ENCODE measurements around the gene SAFB. TPM values are rescaled to one million over a fixed set of nuclear protein-coding genes. Genes with fewer than 3 reads are reported as not detected.
A peak's percentile ranks its signal among the peaks of the same experiment; 100 is the strongest.

Gene SAFB
- total and polyA plus RNA-seq, 2 of the 13 experiments (the other 11 are each of a cell fraction or from before 2014, with no cell fraction given) = 21.0 to 28.4 TPM

GRCh38 chr19:5680437-5681368 is 57.8 kb downstream of the SAFB start, which contains the start of the genes HSD11B1L and MICOS13 (continued):
- no peak for TF ChIP-seq NONO (IDR thresholded peaks at IDR 0.05)
- TF ChIP-seq NONO (CRISPR knock-in tag; conservative IDR thresholded peaks at IDR 0.05) = peak; percentile 61; the same call in 1 of the 2 replicates
- TF ChIP-seq ZNF446 (CRISPR knock-in tag; IDR thresholded peaks at IDR 0.05) = no peak
- TF ChIP-seq REXO4 (CRISPR knock-in tag; IDR thresholded peaks at IDR 0.05; ENCODE audit: borderline replicate concordance) = no peak
- no peak for TF ChIP-seq ZMYM2 (CRISPR knock-in tag; IDR thresholded peaks at IDR 0.05)
- TF ChIP-seq DMAP1 (CRISPR knock-in tag; IDR thresholded peaks at IDR 0.05) = peak; percentile 72
- TF ChIP-seq, protein P1, sequence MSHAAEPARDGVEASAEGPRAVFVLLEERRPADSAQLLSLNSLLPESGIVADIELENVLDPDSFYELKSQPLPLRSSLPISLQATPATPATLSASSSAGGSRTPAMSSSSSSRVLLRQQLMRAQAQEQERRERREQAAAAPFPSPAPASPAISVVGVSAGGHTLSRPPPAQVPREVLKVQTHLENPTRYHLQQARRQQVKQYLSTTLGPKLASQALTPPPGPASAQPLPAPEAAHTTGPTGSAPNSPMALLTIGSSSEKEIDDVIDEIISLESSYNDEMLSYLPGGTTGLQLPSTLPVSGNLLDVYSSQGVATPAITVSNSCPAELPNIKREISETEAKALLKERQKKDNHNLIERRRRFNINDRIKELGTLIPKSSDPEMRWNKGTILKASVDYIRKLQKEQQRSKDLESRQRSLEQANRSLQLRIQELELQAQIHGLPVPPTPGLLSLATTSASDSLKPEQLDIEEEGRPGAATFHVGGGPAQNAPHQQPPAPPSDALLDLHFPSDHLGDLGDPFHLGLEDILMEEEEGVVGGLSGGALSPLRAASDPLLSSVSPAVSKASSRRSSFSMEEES (CRISPR knock-in tag; IDR thresholded peaks at IDR 0.05) = peak; percentile 56
- TF ChIP-seq, protein P2, sequence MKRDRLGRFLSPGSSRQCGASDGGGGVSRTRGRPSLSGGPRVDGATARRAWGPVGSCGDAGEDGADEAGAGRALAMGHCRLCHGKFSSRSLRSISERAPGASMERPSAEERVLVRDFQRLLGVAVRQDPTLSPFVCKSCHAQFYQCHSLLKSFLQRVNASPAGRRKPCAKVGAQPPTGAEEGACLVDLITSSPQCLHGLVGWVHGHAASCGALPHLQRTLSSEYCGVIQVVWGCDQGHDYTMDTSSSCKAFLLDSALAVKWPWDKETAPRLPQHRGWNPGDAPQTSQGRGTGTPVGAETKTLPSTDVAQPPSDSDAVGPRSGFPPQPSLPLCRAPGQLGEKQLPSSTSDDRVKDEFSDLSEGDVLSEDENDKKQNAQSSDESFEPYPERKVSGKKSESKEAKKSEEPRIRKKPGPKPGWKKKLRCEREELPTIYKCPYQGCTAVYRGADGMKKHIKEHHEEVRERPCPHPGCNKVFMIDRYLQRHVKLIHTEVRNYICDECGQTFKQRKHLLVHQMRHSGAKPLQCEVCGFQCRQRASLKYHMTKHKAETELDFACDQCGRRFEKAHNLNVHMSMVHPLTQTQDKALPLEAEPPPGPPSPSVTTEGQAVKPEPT (CRISPR knock-in tag; IDR thresholded peaks at IDR 0.05; ENCODE audit: low read depth) = no peak
- peak; percentile 67 for TF ChIP-seq RBM22 (optimal IDR thresholded peaks at IDR 0.05; ENCODE audit: low read length)
- no peak; the same call in 1 of the 2 replicates for TF ChIP-seq AHR (CRISPR knock-in tag; IDR thresholded peaks at IDR 0.05)
- TF ChIP-seq SP140L (CRISPR knock-in tag; IDR thresholded peaks at IDR 0.05; ENCODE audit: borderline replicate concordance) = no peak
- TF ChIP-seq CEBPB (IDR thresholded peaks at IDR 0.05; ENCODE audit: borderline replicate concordance, low read depth, low read length) = no peak
- TF ChIP-seq MIER2 (CRISPR knock-in tag; IDR thresholded peaks at IDR 0.05) = no peak
- no peak for TF ChIP-seq ZBTB20 (CRISPR knock-in tag; IDR thresholded peaks at IDR 0.05; ENCODE audit: borderline replicate concordance, low read depth)
- TF ChIP-seq MZF1 (CRISPR knock-in tag; IDR thresholded peaks at IDR 0.05; ENCODE audit: borderline replicate concordance) = no peak
- TF ChIP-seq MYPOP (CRISPR knock-in tag; IDR thresholded peaks at IDR 0.05) = no peak
- TF ChIP-seq ZNF775 (CRISPR knock-in tag; IDR thresholded peaks at IDR 0.05; ENCODE audit: borderline replicate concordance) = no peak
- no peak for TF ChIP-seq ZBTB21 (CRISPR knock-in tag; IDR thresholded peaks at IDR 0.05)
- no peak for TF ChIP-seq TEAD2 (CRISPR knock-in tag; IDR thresholded peaks at IDR 0.05)
- TF ChIP-seq ZNF605 (CRISPR knock-in tag; IDR thresholded peaks at IDR 0.05) = peak; percentile 77
- TF ChIP-seq FOXA1 (IDR thresholded peaks at IDR 0.05) = no peak
- TF ChIP-seq FOXA1 (CRISPR knock-in tag; IDR thresholded peaks at IDR 0.05) = no peak
- 0 out of 4 replicates have a peak, but pooled peaks of 1 of the 2 experiments have one; percentile 2 for TF ChIP-seq NR2F1 (CRISPR knock-in tag; IDR thresholded peaks at IDR 0.05)
- TF ChIP-seq GATA4 (IDR thresholded peaks at IDR 0.05; ENCODE audit: borderline replicate concordance, low read depth) = no peak
- TF ChIP-seq TEF (CRISPR knock-in tag; IDR thresholded peaks at IDR 0.05) = no peak; the same call in 1 of the 2 replicates
- no peak for TF ChIP-seq SRSF9 (IDR thresholded peaks at IDR 0.05; ENCODE audit: borderline replicate concordance, insufficient read depth, low read depth, low read length, poor library complexity, severe bottlenecking)
